ENCODE measurements around the gene MLXIPL.

MLXIPL gene

GRCh38 chr7:73547841-73548240 is 76.5 kb downstream of the MLXIPL start:
- TF ChIP-seq PPARA (CRISPR knock-in tag; IDR thresholded peaks at IDR 0.05; ENCODE audit: borderline replicate concordance) = no peak
- TF ChIP-seq GLIS3 (CRISPR knock-in tag; IDR thresholded peaks at IDR 0.05) = no peak
- TF ChIP-seq BACH2 (CRISPR knock-in tag; IDR thresholded peaks at IDR 0.05; ENCODE audit: borderline replicate concordance) = no peak
- TF ChIP-seq ZFP3 (CRISPR knock-in tag; IDR thresholded peaks at IDR 0.05) = no peak
- no peak for TF ChIP-seq RARB (CRISPR knock-in tag; IDR thresholded peaks at IDR 0.05)
- no peak for TF ChIP-seq ZFP30 (CRISPR knock-in tag; IDR thresholded peaks at IDR 0.05)
- no peak for TF ChIP-seq CSRNP3 (CRISPR knock-in tag; IDR thresholded peaks at IDR 0.05)
- TF ChIP-seq, protein P1, sequence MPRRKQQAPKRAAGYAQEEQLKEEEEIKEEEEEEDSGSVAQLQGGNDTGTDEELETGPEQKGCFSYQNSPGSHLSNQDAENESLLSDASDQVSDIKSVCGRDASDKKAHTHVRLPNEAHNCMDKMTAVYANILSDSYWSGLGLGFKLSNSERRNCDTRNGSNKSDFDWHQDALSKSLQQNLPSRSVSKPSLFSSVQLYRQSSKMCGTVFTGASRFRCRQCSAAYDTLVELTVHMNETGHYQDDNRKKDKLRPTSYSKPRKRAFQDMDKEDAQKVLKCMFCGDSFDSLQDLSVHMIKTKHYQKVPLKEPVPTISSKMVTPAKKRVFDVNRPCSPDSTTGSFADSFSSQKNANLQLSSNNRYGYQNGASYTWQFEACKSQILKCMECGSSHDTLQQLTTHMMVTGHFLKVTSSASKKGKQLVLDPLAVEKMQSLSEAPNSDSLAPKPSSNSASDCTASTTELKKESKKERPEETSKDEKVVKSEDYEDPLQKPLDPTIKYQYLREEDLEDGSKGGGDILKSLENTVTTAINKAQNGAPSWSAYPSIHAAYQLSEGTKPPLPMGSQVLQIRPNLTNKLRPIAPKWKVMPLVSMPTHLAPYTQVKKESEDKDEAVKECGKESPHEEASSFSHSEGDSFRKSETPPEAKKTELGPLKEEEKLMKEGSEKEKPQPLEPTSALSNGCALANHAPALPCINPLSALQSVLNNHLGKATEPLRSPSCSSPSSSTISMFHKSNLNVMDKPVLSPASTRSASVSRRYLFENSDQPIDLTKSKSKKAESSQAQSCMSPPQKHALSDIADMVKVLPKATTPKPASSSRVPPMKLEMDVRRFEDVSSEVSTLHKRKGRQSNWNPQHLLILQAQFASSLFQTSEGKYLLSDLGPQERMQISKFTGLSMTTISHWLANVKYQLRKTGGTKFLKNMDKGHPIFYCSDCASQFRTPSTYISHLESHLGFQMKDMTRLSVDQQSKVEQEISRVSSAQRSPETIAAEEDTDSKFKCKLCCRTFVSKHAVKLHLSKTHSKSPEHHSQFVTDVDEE (CRISPR knock-in tag; IDR thresholded peaks at IDR 0.05) = no peak
- no peak for TF ChIP-seq TCF4 (CRISPR knock-in tag; IDR thresholded peaks at IDR 0.05; ENCODE audit: borderline replicate concordance)
- no peak for TF ChIP-seq OSR1 (CRISPR knock-in tag; IDR thresholded peaks at IDR 0.05)
- no peak for TF ChIP-seq CREB5 (CRISPR knock-in tag; IDR thresholded peaks at IDR 0.05; ENCODE audit: low read depth)
- TF ChIP-seq SNAI2 (CRISPR knock-in tag; IDR thresholded peaks at IDR 0.05) = no peak
- no peak for TF ChIP-seq CSDC2 (CRISPR knock-in tag; IDR thresholded peaks at IDR 0.05)
- no peak for TF ChIP-seq ARNTL (CRISPR knock-in tag; IDR thresholded peaks at IDR 0.05; ENCODE audit: borderline replicate concordance, low read depth)
- TF ChIP-seq POU6F1 (CRISPR knock-in tag; IDR thresholded peaks at IDR 0.05; ENCODE audit: borderline replicate concordance, low read depth) = no peak
- TF ChIP-seq ISL1 (CRISPR knock-in tag; IDR thresholded peaks at IDR 0.05) = no peak
- no peak for TF ChIP-seq ZNF8 (CRISPR knock-in tag; IDR thresholded peaks at IDR 0.05)
- TF ChIP-seq PATZ1 (CRISPR knock-in tag; IDR thresholded peaks at IDR 0.05; ENCODE audit: borderline replicate concordance) = no peak
- ATAC-seq = no peak

GRCh38 chr7:73544678-73545077 is 79.6 kb downstream of the MLXIPL start:
- no peak for ATAC-seq
- TF ChIP-seq TCF4 (CRISPR knock-in tag; IDR thresholded peaks at IDR 0.05; ENCODE audit: borderline replicate concordance) (no peak), ZNF70 (CRISPR knock-in tag; IDR thresholded peaks at IDR 0.05) (no peak), TOX (CRISPR knock-in tag; IDR thresholded peaks at IDR 0.05; ENCODE audit: borderline replicate concordance) (no peak), ISL1 (CRISPR knock-in tag; IDR thresholded peaks at IDR 0.05) (no peak), ARNTL (CRISPR knock-in tag; IDR thresholded peaks at IDR 0.05; ENCODE audit: borderline replicate concordance, low read depth) (no peak), RARB (CRISPR knock-in tag; IDR thresholded peaks at IDR 0.05) (no peak), PATZ1 (CRISPR knock-in tag; IDR thresholded peaks at IDR 0.05; ENCODE audit: borderline replicate concordance) (no peak), ZNF8 (CRISPR knock-in tag; IDR thresholded peaks at IDR 0.05) (no peak), ZFP30 (CRISPR knock-in tag; IDR thresholded peaks at IDR 0.05) (no peak), CSDC2 (CRISPR knock-in tag; IDR thresholded peaks at IDR 0.05) (no peak), OSR1 (CRISPR knock-in tag; IDR thresholded peaks at IDR 0.05) (no peak), ZC3H10 (CRISPR knock-in tag; IDR thresholded peaks at IDR 0.05) (no peak), SNAI2 (CRISPR knock-in tag; IDR thresholded peaks at IDR 0.05) (no peak), ZFP3 (CRISPR knock-in tag; IDR thresholded peaks at IDR 0.05) (no peak)
- TF ChIP-seq, protein P1 (CRISPR knock-in tag; IDR thresholded peaks at IDR 0.05) = no peak
